Lung (tissue), 12 donors: ENCODE data around the gene MPPED1. TPM values are rescaled to one million over a fixed set of nuclear protein-coding genes. Genes with fewer than 3 reads are reported as not detected.

Source experiments
- ATAC-seq: fragments of 200-7000 bp; cut with Tn5 transposase; one replicate; pipeline ENCODE4 v1.9.1; 2020; ENCODE audit warnings: moderate number of reproducible peaks; ENCODE audit not compliant: insufficient read depth, low FRiP score
- DNase-seq, 3 donors: peaks; one replicate each; pipeline ENCODE4 v3.0.0-alpha.2; 2013 to 2017
- H3K27ac ChIP-seq, 2 donors: one replicate each; pipeline ENCODE4 v1.5.1; 2013; ENCODE audit warnings: mild to moderate bottlenecking in 2 of 2, moderate library complexity in 2 of 2, control low read depth in 1 of 2, inconsistent platforms in 1 of 2, low read depth in 1 of 2, low read length in 1 of 2
- H3K27me3 ChIP-seq, 3 donors: one replicate each; pipeline ENCODE4 v1.5.1; 2013; ENCODE audit warnings: low read length in 2 of 3; ENCODE audit not compliant: control insufficient read depth in 3 of 3, insufficient read depth in 3 of 3
- H3K36me3 ChIP-seq, 4 donors: one replicate each; pipeline ENCODE4 v1.5.1; 2013; ENCODE audit warnings: low read length in 4 of 4, mild to moderate bottlenecking in 1 of 4, moderate library complexity in 1 of 4; ENCODE audit not compliant: control insufficient read depth in 4 of 4, insufficient read depth in 4 of 4
- H3K4me1 ChIP-seq, 5 donors: one replicate each; pipeline ENCODE4 v1.5.1; 2013; ENCODE audit warnings: low read length in 5 of 5, mild to moderate bottlenecking in 2 of 5, moderate library complexity in 1 of 5; ENCODE audit not compliant: control insufficient read depth in 5 of 5, insufficient read depth in 5 of 5
- H3K4me3 ChIP-seq: one replicate; pipeline ENCODE4 v1.5.1; 2013; ENCODE audit warnings: mild to moderate bottlenecking, control low read depth, moderate library complexity
- H3K9ac ChIP-seq, 2 donors: one replicate each; pipeline ENCODE4 v1.5.1; 2013; ENCODE audit warnings: low read length in 2 of 2, control low read depth in 1 of 2; ENCODE audit not compliant: insufficient read depth in 1 of 2
- H3K9me3 ChIP-seq, 4 donors: one replicate each; pipeline ENCODE4 v1.5.1; 2013; ENCODE audit warnings: low read length in 3 of 4, mild to moderate bottlenecking in 1 of 4, moderate library complexity in 1 of 4; ENCODE audit not compliant: control insufficient read depth in 4 of 4, insufficient read depth in 3 of 4
- CTCF ChIP-seq: IDR thresholded peaks from 2 replicates; pipeline ENCODE4 v1.5.1; 2012; ENCODE audit warnings: mild to moderate bottlenecking; ENCODE audit errors: control extremely low read depth, extremely low read depth
- WGBS, 2 donors: extraction: QIAGEN DNeasy Blood & Tissue Kit; methylation state at CpG; one replicate each; pipeline ENCODE4 v1.1.7; 2013; 5-methylcytosine and 5-hydroxymethylcytosine counted together
- polyA plus RNA-seq, 2 donors: library from polyadenylated mRNA; stranded (reverse); fragments of 200-250 nt; gene quantifications; one replicate each; pipeline ENCODE4 v1.2.1, GENCODE V29; 2013
- total RNA-seq, 2 donors: library from RNA; depleted of rRNA in 1 of 2; stranded (reverse); fragments of >200 nt in 1 of 2; gene quantifications; one replicate each; pipeline ENCODE4 v1.2.1, GENCODE V29; 2014 to 2021
- donor health status: control.
- donor health status: control.
- donor health status: Bipolar disorder and iron deficiency.
- donor health status: healthy.
- donor health status: DM: yes; HTN: yes; CAD: no.

MPPED1 gene
- total and polyA plus RNA-seq, 4 donors, result 0.05 to 0.65 TPM; not detected in 2

DNA sequence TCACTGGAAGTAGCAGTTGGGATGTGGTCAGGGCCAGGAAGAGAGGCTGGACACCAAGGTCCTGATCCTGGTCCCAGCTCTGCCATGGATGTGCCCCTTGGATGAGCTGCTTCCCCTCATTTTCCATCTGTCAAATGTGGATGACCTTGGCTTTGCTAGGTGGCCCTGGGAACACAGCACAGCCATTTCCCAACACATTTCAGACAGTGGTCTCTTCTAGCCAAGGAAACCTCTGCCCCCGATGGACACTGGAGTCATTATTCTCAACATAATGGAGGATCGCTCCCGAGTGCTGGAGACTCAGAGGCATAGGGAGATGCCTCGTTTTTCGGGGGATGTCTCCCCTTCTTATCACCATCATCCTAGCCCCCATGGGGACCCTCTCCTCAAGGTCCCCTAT, 13.6 kb upstream of the MPPED1 start:
- Histone ChIP-seq H3K27me3 (no peaks in the 10 kb centered on the region), H3K9ac (no peak overlapping the region), H3K4me3 (no peak overlapping the region), H3K4me1 (no peaks in the 10 kb centered on the region), H3K36me3 (no peaks in the 10 kb centered on the region), H3K27ac (no peak overlapping the region), H3K9me3 (peaks cover 0 to 2% (median 0%) of the 10 kb centered on the region in 4 donors)
- no peak for TF ChIP-seq CTCF
- ATAC-seq (no peak), DNase-seq (no peak)
- WGBS, 2 donors, result 79 to 82% methylated on average over 5 of the region's 5 CpGs

GRCh38 chr22:43398910-43399309, 12.9 kb upstream of the MPPED1 start:
- 89 to 90% methylated on average over 8 of the region's 8 CpGs for WGBS, 2 donors
- ATAC-seq (no peak), DNase-seq (no peak)
- Histone ChIP-seq H3K36me3 (no peaks in the 10 kb centered on the region), H3K4me3 (no peak overlapping the region), H3K9ac (no peak overlapping the region), H3K27ac (no peak overlapping the region), H3K27me3 (no peaks in the 10 kb centered on the region), H3K4me1 (no peaks in the 10 kb centered on the region), H3K9me3 (peaks cover 0 to 2% (median 0%) of the 10 kb centered on the region in 4 donors)
- no peak for TF ChIP-seq CTCF

- TF ChIP-seq CTCF, result no peak
These were observed 12.4 kb upstream of the MPPED1 start for GRCh38 chr22:43399338-43399979.

GRCh38 chr22:43399980-43400358, 11.8 kb upstream of the MPPED1 start:
- DNase-seq, result no peak
- no peak for TF ChIP-seq CTCF
- H3K36me3 ChIP-seq, result no peaks in the 10 kb centered on the region
- no peak overlapping the region for H3K9ac ChIP-seq
- no peak overlapping the region for H3K4me3 ChIP-seq
- no peak for ATAC-seq
- 88 to 95% methylated on average over 6 of the region's 6 CpGs for WGBS, 2 donors
- H3K27ac ChIP-seq, result no peak overlapping the region
- peaks cover 0 to 2% (median 0%) of the 10 kb centered on the region in 4 donors for H3K9me3 ChIP-seq
- H3K4me1 ChIP-seq, result no peaks in the 10 kb centered on the region
- no peaks in the 10 kb centered on the region for H3K27me3 ChIP-seq

More at GRCh38 chr22:43399338-43399979, 12.4 kb upstream of the MPPED1 start:
- Histone ChIP-seq H3K4me1 (no peaks in the 10 kb centered on the region), H3K27me3 (no peaks in the 10 kb centered on the region), H3K27ac (no peak overlapping the region), H3K4me3 (no peak overlapping the region), H3K36me3 (no peaks in the 10 kb centered on the region), H3K9me3 (peaks cover 0 to 2% (median 0%) of the 10 kb centered on the region in 4 donors), H3K9ac (no peak overlapping the region)
- 85 to 90% methylated on average over 25 of the region's 25 CpGs for WGBS, 2 donors
- ATAC-seq (no peak), DNase-seq (no peak)
